Cardiac muscle cell (in vitro differentiated cells and primary cell): ENCODE measurements around the gene MCM9. TPM values are rescaled to one million over a fixed set of nuclear protein-coding genes. Genes with fewer than 3 reads are reported as not detected.

Experiments
- DNase-seq, 2 donors: peaks; one replicate each; pipeline versions ENCODE4 v3.0.0 to v3.0.0-alpha.2; 2010 to 2017; ENCODE audit warnings: low read depth in 1 of 2, low spot score in 1 of 2
- H3K27ac ChIP-seq: fragments of 200-600 bp; sonication (generic); 2 replicates; pipeline ENCODE4 v1.5.1; 2016
- H3K27me3 ChIP-seq: fragments of 200-600 bp; sonication (generic); 2 replicates; pipeline ENCODE4 v1.6.0; 2016; ENCODE audit warnings: control low read depth
- H3K36me3 ChIP-seq: fragments of 200-600 bp; sonication (generic); 2 replicates; pipeline ENCODE4 v1.5.1; 2016; ENCODE audit warnings: control low read depth
- H3K4me1 ChIP-seq: fragments of 200-600 bp; sonication (generic); 2 replicates; pipeline ENCODE4 v1.8.1; 2017; ENCODE audit warnings: low read depth, mild to moderate bottlenecking, mixed run types
- H3K4me3 ChIP-seq: fragments of 200-600 bp; sonication (generic); 2 replicates; pipeline ENCODE4 v1.5.1; 2016; ENCODE audit warnings: mild to moderate bottlenecking
- H3K9me3 ChIP-seq: fragments of 200-600 bp; sonication (generic); 2 replicates; pipeline ENCODE4 v1.5.1; 2017; ENCODE audit warnings: low read depth, mild to moderate bottlenecking, control low read depth
- CTCF ChIP-seq: IDR thresholded peaks from 2 replicates; pipeline ENCODE4 v1.5.1; 2012; ENCODE audit warnings: low read depth, mild to moderate bottlenecking, low read length
- polyA plus RNA-seq: library from polyadenylated mRNA; unstranded; fragments of >200 nt; fragmentation: Nextera tagmentation; extraction: Ambion mirVana; gene quantifications from 2 replicates; pipeline ENCODE4 v1.2.1, GENCODE V29; 2016
- total RNA-seq: library from RNA; depleted of rRNA; stranded (reverse); fragments of >200 nt; gene quantifications from 2 replicates; pipeline ENCODE4 v1.2.3, GENCODE V29; 2016

The MCM9 gene
- total and polyA plus RNA-seq, 2 experiments from 2014 or later, result 7.0 to 10.1 TPM

GRCh38 chr6:118789419-118789818 is 145.5 kb downstream of the MCM9 start:
- DNase-seq, result no peak
- no peaks in the 10 kb centered on the region for H3K9me3 ChIP-seq
- H3K27ac ChIP-seq, result no peak overlapping the region
- TF ChIP-seq CTCF, result no peak
- H3K27me3 ChIP-seq, result no peaks in the 10 kb centered on the region
- no peaks in the 10 kb centered on the region for H3K36me3 ChIP-seq
- peaks cover 4% of the 10 kb centered on the region for H3K4me1 ChIP-seq
- no peak overlapping the region for H3K4me3 ChIP-seq

- no peak for TF ChIP-seq CTCF
- H3K9me3 ChIP-seq, result no peaks in the 10 kb centered on the region
- peaks cover 5% of the 10 kb centered on the region for H3K4me1 ChIP-seq
- no peaks in the 10 kb centered on the region for H3K36me3 ChIP-seq
- H3K4me3 ChIP-seq, result no peak overlapping the region
- no peaks in the 10 kb centered on the region for H3K27me3 ChIP-seq
- no peak for DNase-seq
- no peak overlapping the region for H3K27ac ChIP-seq
These were observed 146.3 kb downstream of the MCM9 start for GRCh38 chr6:118788702-118789101.

- Histone ChIP-seq H3K27ac (no peak overlapping the region), H3K4me1 (peaks cover 5% of the 10 kb centered on the region), H3K9me3 (no peaks in the 10 kb centered on the region), H3K27me3 (no peaks in the 10 kb centered on the region), H3K4me3 (no peak overlapping the region), H3K36me3 (no peaks in the 10 kb centered on the region)
- DNase-seq, result peak in 1 of 2 donors; percentile 25
- TF ChIP-seq CTCF, result no peak
These were observed 147.1 kb downstream of the MCM9 start for GRCh38 chr6:118787724-118788423.

- H3K27me3 ChIP-seq, result no peaks in the 10 kb centered on the region
- no peaks in the 10 kb centered on the region for H3K9me3 ChIP-seq
- no peak overlapping the region for H3K4me3 ChIP-seq
- no peak overlapping the region for H3K27ac ChIP-seq
- no peak for TF ChIP-seq CTCF
- no peaks in the 10 kb centered on the region for H3K36me3 ChIP-seq
- peaks cover 5% of the 10 kb centered on the region for H3K4me1 ChIP-seq
- no peak for DNase-seq
These were observed 148.1 kb downstream of the MCM9 start for GRCh38 chr6:118786596-118787453.

- no peak overlapping the region for H3K27ac ChIP-seq
- no peak for TF ChIP-seq CTCF
- DNase-seq, result no peak
- H3K36me3 ChIP-seq, result no peaks in the 10 kb centered on the region
- H3K4me1 ChIP-seq, result peaks cover 5% of the 10 kb centered on the region
- H3K4me3 ChIP-seq, result no peak overlapping the region
- no peaks in the 10 kb centered on the region for H3K27me3 ChIP-seq
- no peaks in the 10 kb centered on the region for H3K9me3 ChIP-seq
These were observed 149.4 kb downstream of the MCM9 start for GRCh38 chr6:118785601-118786000.
